Esophagus squamous epithelium (tissue), 4 donors: ENCODE results near the gene TTC23L.

ENCODE experiments used
- POLR2A ChIP-seq, 4 donors: fragments of 450-650 bp; IDR thresholded peaks; one replicate each; pipeline ENCODE4 v1.6.1; 2017; ENCODE audit warnings: antibody characterized with exemption in 4 of 4, mild to moderate bottlenecking in 4 of 4, moderate library complexity in 3 of 4
- TF ChIP-seq, protein P1 (sequence below), 6 experiments: fragments of 450-650 bp in 4 of 6; fragments of 200-600 bp in 2 of 6; sonication (generic) in 2 of 6; IDR thresholded peaks; one replicate each; pipeline ENCODE4 v1.5.1; 2016 to 2019; ENCODE audit warnings: antibody characterized with exemption in 6 of 6, mild to moderate bottlenecking in 4 of 6, moderate library complexity in 4 of 6

- TF ChIP-seq, protein P1, sequence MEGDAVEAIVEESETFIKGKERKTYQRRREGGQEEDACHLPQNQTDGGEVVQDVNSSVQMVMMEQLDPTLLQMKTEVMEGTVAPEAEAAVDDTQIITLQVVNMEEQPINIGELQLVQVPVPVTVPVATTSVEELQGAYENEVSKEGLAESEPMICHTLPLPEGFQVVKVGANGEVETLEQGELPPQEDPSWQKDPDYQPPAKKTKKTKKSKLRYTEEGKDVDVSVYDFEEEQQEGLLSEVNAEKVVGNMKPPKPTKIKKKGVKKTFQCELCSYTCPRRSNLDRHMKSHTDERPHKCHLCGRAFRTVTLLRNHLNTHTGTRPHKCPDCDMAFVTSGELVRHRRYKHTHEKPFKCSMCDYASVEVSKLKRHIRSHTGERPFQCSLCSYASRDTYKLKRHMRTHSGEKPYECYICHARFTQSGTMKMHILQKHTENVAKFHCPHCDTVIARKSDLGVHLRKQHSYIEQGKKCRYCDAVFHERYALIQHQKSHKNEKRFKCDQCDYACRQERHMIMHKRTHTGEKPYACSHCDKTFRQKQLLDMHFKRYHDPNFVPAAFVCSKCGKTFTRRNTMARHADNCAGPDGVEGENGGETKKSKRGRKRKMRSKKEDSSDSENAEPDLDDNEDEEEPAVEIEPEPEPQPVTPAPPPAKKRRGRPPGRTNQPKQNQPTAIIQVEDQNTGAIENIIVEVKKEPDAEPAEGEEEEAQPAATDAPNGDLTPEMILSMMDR (IDR thresholded peaks at IDR 0.05): no peak
- TF ChIP-seq POLR2A (IDR thresholded peaks at IDR 0.05): no peak
Measured at GRCh38 chr5:34913072-34913471, 74.1 kb downstream of the TTC23L start.
